Activated naive CD4-positive, alpha-beta T cell treated with anti-CD3 and anti-CD28 coated beads, Interleukin-2, amount 50 U/mL, for 16 hours (primary cell): ENCODE results near the gene LIME1.
"Not testable (repeated sequence)": the region's sequence is repeated elsewhere in the genome, so short reads cannot be mapped to it uniquely, and the experiment has no call there.

Experiments
- DNase-seq: peaks from one replicate; pipeline ENCODE4 v3.0.0-alpha.2; 2020

The LIME1 gene

GRCh38 chr20:63708301-63709148 is 27.9 kb upstream of the LIME1 start:
- DNase-seq: peak; percentile 14

- no peak for DNase-seq
Observed at GRCh38 chr20:63709149-63709527, 27.3 kb upstream of the LIME1 start.

- DNase-seq: no peak
Observed at GRCh38 chr20:63711085-63711645, 25.3 kb upstream of the LIME1 start.

GRCh38 chr20:63712191-63712590 is 24.3 kb upstream of the LIME1 start:
- DNase-seq: no peak

- DNase-seq: no peak
Observed at GRCh38 chr20:63714858-63715257, 21.6 kb upstream of the LIME1 start.

- no peak for DNase-seq
Observed at GRCh38 chr20:63718996-63719395, 17.5 kb upstream of the LIME1 start.

- not testable (repeated sequence) for DNase-seq
Observed at GRCh38 chr20:63722967-63723622, 13.4 kb upstream of the LIME1 start.

GRCh38 chr20:63730189-63730733 is 6.2 kb upstream of the LIME1 start:
- DNase-seq: not testable (repeated sequence)

- no peak for DNase-seq
Observed at GRCh38 chr20:63731410-63731809, 5.1 kb upstream of the LIME1 start.

GRCh38 chr20:63732118-63733095 is 4.1 kb upstream of the LIME1 start:
- no peak for DNase-seq

- DNase-seq: no peak
Observed at GRCh38 chr20:63733117-63733516, 3.3 kb upstream of the LIME1 start.

GRCh38 chr20:63733579-63734081 is 2.8 kb upstream of the LIME1 start:
- no peak for DNase-seq

GRCh38 chr20:63734111-63734945 is 2.1 kb upstream of the LIME1 start:
- DNase-seq: no peak

- DNase-seq: no peak
Observed at GRCh38 chr20:63734946-63735858, 1.3 kb upstream of the LIME1 start.

GRCh38 chr20:63736893-63737694 is 630 bp downstream of the LIME1 start:
- DNase-seq: no peak

GRCh38 chr20:63737695-63737944 is 1.2 kb downstream of the LIME1 start:
- DNase-seq: no peak

- DNase-seq: no peak
Observed at GRCh38 chr20:63737945-63738686, 1.7 kb downstream of the LIME1 start.

GRCh38 chr20:63738687-63739129 is 2.2 kb downstream of the LIME1 start:
- no peak for DNase-seq
